Chondrocyte (in vitro differentiated cells): ENCODE results near the gene ZNF180. TPM values are rescaled to one million over a fixed set of nuclear protein-coding genes. Genes with fewer than 3 reads are reported as not detected.

Source experiments
- DNase-seq: peaks from one replicate; pipeline ENCODE4 v3.0.0; 2021; ENCODE audit warnings: mixed read lengths, low spot score
- H3K27ac Mint-ChIP-seq: one replicate; pipeline ENCODE4 v1.8.0; 2021; ENCODE audit warnings: mild to moderate bottlenecking, moderate library complexity, mixed read lengths; ENCODE audit not compliant: unreplicated experiment
- H3K27me3 Mint-ChIP-seq: 2 replicates; pipeline ENCODE4 v1.8.0; 2021; ENCODE audit warnings: low read depth, mixed read lengths
- H3K36me3 Mint-ChIP-seq: 2 replicates; pipeline ENCODE4 v1.8.0; 2021; ENCODE audit warnings: low read depth, mixed read lengths
- H3K4me1 Mint-ChIP-seq: 2 replicates; pipeline ENCODE4 v1.8.0; 2021; ENCODE audit warnings: low read depth, mild to moderate bottlenecking, mixed read lengths
- H3K4me3 Mint-ChIP-seq: one replicate; pipeline ENCODE4 v1.8.0; 2021; ENCODE audit warnings: mild to moderate bottlenecking, moderate library complexity, mixed read lengths; ENCODE audit not compliant: unreplicated experiment
- H3K9me3 Mint-ChIP-seq: 2 replicates; pipeline ENCODE4 v1.8.0; 2021; ENCODE audit warnings: low read depth, mixed read lengths
- total RNA-seq: library from RNA; stranded (reverse); gene quantifications from 3 replicates; pipeline ENCODE4 v1.2.1, GENCODE V29; 2021
- TF ChIP-seq, protein P1 (sequence below): fragments of 200-600 bp; sonication (generic); IDR thresholded peaks from 2 replicates; pipeline ENCODE4 v1.5.0; 2021; ENCODE audit warnings: antibody characterized with exemption, mild to moderate bottlenecking, moderate library complexity

The ZNF180 gene
- total RNA-seq, 1 donor from 2014 or later = 4.7 TPM

DNA sequence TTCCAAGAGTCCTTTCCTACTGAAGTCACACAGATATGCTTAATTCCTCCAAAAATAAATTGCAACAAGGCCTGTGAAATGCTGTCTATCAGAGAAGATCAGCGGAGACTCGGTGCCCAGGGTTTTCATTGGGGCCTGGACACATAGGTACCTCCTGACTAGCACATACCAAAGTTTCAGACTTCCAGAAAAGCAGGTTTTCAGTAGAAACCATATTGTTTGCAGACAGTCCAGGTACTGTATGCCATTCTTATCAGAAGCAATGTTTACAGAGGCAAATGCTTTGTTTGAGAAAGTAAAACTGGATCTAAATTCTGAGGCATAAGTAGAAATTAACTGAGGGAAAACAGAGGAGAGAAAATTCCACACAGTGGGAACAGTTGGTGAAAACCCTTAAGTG is 64.9 kb downstream of the ZNF180 start:
- Mint-ChIP-seq H3K36me3 (peaks cover 29% of the 10 kb centered on the region), H3K9me3 (peaks cover 57% of the 10 kb centered on the region), H3K4me3 (no peak overlapping the region), H3K4me1 (no peaks in the 10 kb centered on the region), H3K27ac (no peak overlapping the region), H3K27me3 (no peaks in the 10 kb centered on the region)
- TF ChIP-seq, protein P1, sequence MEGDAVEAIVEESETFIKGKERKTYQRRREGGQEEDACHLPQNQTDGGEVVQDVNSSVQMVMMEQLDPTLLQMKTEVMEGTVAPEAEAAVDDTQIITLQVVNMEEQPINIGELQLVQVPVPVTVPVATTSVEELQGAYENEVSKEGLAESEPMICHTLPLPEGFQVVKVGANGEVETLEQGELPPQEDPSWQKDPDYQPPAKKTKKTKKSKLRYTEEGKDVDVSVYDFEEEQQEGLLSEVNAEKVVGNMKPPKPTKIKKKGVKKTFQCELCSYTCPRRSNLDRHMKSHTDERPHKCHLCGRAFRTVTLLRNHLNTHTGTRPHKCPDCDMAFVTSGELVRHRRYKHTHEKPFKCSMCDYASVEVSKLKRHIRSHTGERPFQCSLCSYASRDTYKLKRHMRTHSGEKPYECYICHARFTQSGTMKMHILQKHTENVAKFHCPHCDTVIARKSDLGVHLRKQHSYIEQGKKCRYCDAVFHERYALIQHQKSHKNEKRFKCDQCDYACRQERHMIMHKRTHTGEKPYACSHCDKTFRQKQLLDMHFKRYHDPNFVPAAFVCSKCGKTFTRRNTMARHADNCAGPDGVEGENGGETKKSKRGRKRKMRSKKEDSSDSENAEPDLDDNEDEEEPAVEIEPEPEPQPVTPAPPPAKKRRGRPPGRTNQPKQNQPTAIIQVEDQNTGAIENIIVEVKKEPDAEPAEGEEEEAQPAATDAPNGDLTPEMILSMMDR = no peak
- no peak for DNase-seq

DNA sequence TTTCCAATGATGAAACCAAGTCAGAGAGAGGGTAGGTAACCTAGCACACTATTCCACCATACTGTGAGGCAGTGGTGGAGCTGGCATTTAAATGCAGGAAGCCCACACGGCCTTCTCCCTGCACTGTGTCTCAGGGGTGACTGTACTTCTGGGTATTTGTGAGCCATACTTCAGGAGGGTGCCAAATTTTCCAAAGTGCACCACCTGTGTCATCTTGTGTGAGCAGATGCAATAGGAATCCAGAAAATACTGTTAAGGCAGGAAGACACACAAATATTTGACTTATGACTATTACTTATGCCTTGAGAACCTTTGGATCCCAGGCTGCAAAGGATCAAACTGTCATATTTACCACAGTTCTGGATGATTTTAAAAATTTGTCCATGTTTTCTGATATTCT is 69.4 kb downstream of the ZNF180 start:
- H3K27ac Mint-ChIP-seq = no peak overlapping the region
- DNase-seq = no peak
- no peak overlapping the region for H3K4me3 Mint-ChIP-seq
- H3K9me3 Mint-ChIP-seq = peaks cover 80% of the 10 kb centered on the region
- H3K27me3 Mint-ChIP-seq = no peaks in the 10 kb centered on the region
- TF ChIP-seq, protein P1 = no peak
- peaks cover 46% of the 10 kb centered on the region for H3K36me3 Mint-ChIP-seq
- no peaks in the 10 kb centered on the region for H3K4me1 Mint-ChIP-seq

Other genes starting within 250 kb of the ZNF180 start
- gene ZNF233, start 240.6 kb downstream of the ZNF180 start, total RNA-seq = 1.8 to 3.4 TPM (median 2.1 TPM) in 3 replicates
- gene ZNF235, start 195.5 kb downstream of the ZNF180 start, total RNA-seq = 6.7 to 7.4 TPM (median 7.4 TPM) in 3 replicates
- gene ZNF112, start 143.8 kb downstream of the ZNF180 start, total RNA-seq = 4.9 to 7.1 TPM (median 6.9 TPM) in 3 replicates
- gene ZNF285, start 98.9 kb downstream of the ZNF180 start, total RNA-seq = 4.1 to 5.6 TPM (median 4.3 TPM) in 3 replicates
- 3.5 to 5.6 TPM (median 3.7 TPM) in 3 replicates for gene ZNF229, start 52.0 kb downstream of the ZNF180 start, total RNA-seq
- gene CEACAM20, start 29.2 kb upstream of the ZNF180 start, total RNA-seq = not detected in 3 replicates
- not detected in 3 replicates for gene IGSF23, start 113.0 kb upstream of the ZNF180 start, total RNA-seq
- 44.4 to 93.2 TPM (median 89.7 TPM) in 3 replicates for gene PVR, start 143.4 kb upstream of the ZNF180 start, total RNA-seq
- gene CEACAM19, start 171.0 kb upstream of the ZNF180 start, total RNA-seq = 5.2 to 6.5 TPM (median 5.4 TPM) in 3 replicates
- gene CEACAM16, start 198.6 kb upstream of the ZNF180 start, total RNA-seq = not detected in 3 replicates
- 9.2 to 14.9 TPM (median 11.8 TPM) in 3 replicates for gene BCL3, start 248.2 kb upstream of the ZNF180 start, total RNA-seq